ENCODE results near the gene NR5A1. TPM values are rescaled to one million over a fixed set of nuclear protein-coding genes. Genes with fewer than 3 reads are reported as not detected.

NR5A1 gene
- total and polyA plus RNA-seq, 9 donors = not detected

GRCh38 chr9:124491049-124491975 lies 15.9 kb downstream of the NR5A1 start:
- Histone ChIP-seq H3K27ac (ENCODE audit: low read length) (no peak overlapping the region), H3K9me3 (replicated peaks; ENCODE audit: control insufficient read depth, low read depth, low read length) (no peaks in the 10 kb centered on the region), H3K4me1 (ENCODE audit: control insufficient read depth, insufficient read depth, low read length) (peaks cover 10% of the 10 kb centered on the region), H3K4me3 (ENCODE audit: low read length) (no peak overlapping the region), H3K36me3 (ENCODE audit: control insufficient read depth, insufficient read depth, low read length) (no peaks in the 10 kb centered on the region), H3K27me3 (ENCODE audit: control insufficient read depth, insufficient read depth, low read length) (peaks cover 45% of the 10 kb centered on the region)
- no peak for DNase-seq
- WGBS (ENCODE audit: insufficient coverage) = 78% methylated on average over 16 of the region's 32 CpGs

DNA sequence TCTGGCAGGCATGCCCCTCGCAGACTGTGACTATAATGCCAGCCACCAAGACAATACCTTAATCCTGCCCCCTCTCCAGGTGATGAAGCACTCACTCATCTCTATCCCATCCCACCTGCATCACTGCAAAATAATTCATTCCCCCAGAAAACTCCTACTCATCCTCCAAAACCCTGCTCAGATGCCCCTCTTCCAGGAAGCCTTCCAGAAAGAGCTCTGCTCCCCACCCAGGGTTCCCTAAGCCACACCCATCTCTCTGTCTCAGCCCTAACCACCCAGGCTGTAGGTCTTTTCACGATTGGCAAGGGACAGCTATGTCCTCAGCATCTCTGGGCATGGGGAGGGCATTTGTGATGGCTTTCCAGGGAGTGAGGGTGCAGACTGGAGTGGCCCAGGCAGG lies 17.2 kb downstream of the NR5A1 start:
- no peak for DNase-seq
- H3K4me3 ChIP-seq (ENCODE audit: low read length) = no peak overlapping the region
- H3K4me1 ChIP-seq (ENCODE audit: control insufficient read depth, insufficient read depth, low read length) = peaks cover 10% of the 10 kb centered on the region
- H3K9me3 ChIP-seq (replicated peaks; ENCODE audit: control insufficient read depth, low read depth, low read length) = no peaks in the 10 kb centered on the region
- no peak overlapping the region for H3K27ac ChIP-seq (ENCODE audit: low read length)
- H3K36me3 ChIP-seq (ENCODE audit: control insufficient read depth, insufficient read depth, low read length) = no peaks in the 10 kb centered on the region
- peaks cover 55% of the 10 kb centered on the region for H3K27me3 ChIP-seq (ENCODE audit: control insufficient read depth, insufficient read depth, low read length)
- 92% methylated on average over 1 of the region's 2 CpGs for WGBS (ENCODE audit: insufficient coverage)

DNA sequence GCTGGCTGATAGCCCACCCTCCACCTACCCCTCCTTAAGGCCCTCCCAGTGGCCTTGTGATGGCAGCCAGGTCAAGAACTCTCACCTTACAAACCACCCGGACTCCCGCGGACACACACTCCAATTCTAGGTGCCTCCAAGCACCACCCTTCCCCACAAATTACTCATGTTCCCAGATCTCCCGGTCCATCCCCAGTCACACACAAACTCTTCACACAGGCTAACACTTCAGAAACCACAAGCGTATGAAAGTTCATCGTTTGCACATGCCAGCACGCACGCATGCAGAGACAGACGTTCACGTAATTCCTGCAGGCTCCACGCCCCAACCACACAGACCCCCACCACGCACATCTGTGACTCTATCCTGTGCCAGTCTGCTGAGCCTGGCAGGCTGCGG lies 18.0 kb downstream of the NR5A1 start:
- Histone ChIP-seq H3K36me3 (ENCODE audit: control insufficient read depth, insufficient read depth, low read length) (no peaks in the 10 kb centered on the region), H3K4me1 (ENCODE audit: control insufficient read depth, insufficient read depth, low read length) (peaks cover 10% of the 10 kb centered on the region), H3K27ac (ENCODE audit: low read length) (no peak overlapping the region), H3K4me3 (ENCODE audit: low read length) (no peak overlapping the region), H3K9me3 (replicated peaks; ENCODE audit: control insufficient read depth, low read depth, low read length) (no peaks in the 10 kb centered on the region), H3K27me3 (ENCODE audit: control insufficient read depth, insufficient read depth, low read length) (peaks cover 59% of the 10 kb centered on the region)
- 54% methylated on average over 12 of the region's 13 CpGs for WGBS (ENCODE audit: insufficient coverage)
- no peak for DNase-seq

GRCh38 chr9:124488641-124489210 lies 18.5 kb downstream of the NR5A1 start:
- Histone ChIP-seq H3K9me3 (replicated peaks; ENCODE audit: control insufficient read depth, low read depth, low read length) (no peaks in the 10 kb centered on the region), H3K4me3 (ENCODE audit: low read length) (no peak overlapping the region), H3K36me3 (ENCODE audit: control insufficient read depth, insufficient read depth, low read length) (no peaks in the 10 kb centered on the region), H3K27ac (ENCODE audit: low read length) (no peak overlapping the region), H3K27me3 (ENCODE audit: control insufficient read depth, insufficient read depth, low read length) (peaks cover 58% of the 10 kb centered on the region), H3K4me1 (ENCODE audit: control insufficient read depth, insufficient read depth, low read length) (peaks cover 8% of the 10 kb centered on the region)
- DNase-seq = no peak
- 90% methylated on average over 8 of the region's 8 CpGs for WGBS (ENCODE audit: insufficient coverage)

DNA sequence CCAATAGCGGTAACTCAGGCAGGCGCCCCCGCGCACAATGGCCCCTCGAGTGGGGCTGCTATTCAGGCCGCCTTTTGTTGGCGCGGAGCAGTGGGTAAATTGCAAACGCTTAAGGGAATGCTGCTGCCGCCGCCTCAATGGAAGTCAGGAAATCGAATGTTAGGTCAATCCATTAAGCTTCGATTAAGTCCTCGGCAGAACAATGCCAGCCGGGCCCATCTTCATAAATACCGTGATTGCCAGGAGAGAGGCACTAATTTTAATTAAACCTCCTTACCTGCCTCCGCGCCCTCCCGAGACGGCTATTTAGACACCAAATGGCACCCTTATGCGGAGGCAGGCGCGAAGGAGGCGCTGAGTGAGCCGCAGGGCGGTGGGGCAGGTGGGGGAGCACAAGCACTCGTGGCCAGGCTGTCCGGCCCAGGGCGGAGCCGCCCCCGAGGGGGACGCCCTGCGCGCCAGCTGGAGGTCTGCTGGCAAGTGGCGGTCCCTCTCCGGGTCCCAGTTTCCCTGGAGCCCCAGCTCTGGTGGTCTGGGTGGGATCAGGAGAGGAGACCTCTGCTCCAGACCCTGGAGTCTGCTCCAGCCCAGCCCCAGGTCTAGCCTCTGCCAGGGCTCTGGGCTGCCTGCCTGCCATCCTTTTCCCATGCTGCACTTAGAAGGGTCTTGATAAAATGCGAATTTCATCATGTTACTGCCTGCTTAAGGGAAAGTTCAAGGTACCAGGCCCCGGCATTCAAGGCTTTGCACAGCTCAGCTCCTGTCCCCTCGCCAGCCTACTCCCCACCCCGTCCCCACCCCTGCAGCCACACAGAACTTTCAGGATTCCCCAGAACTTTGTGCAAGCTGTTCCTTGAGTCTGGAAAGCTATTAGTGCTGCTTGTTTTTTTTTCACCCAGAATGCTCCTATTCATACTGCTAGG lies 19.7 kb downstream of the NR5A1 start:
- Histone ChIP-seq H3K4me3 (ENCODE audit: low read length) (no peak overlapping the region), H3K36me3 (ENCODE audit: control insufficient read depth, insufficient read depth, low read length) (no peaks in the 10 kb centered on the region), H3K9me3 (replicated peaks; ENCODE audit: control insufficient read depth, low read depth, low read length) (no peaks in the 10 kb centered on the region), H3K27me3 (ENCODE audit: control insufficient read depth, insufficient read depth, low read length) (peaks cover 67% of the 10 kb centered on the region), H3K4me1 (ENCODE audit: control insufficient read depth, insufficient read depth, low read length) (peaks cover 6% of the 10 kb centered on the region), H3K27ac (ENCODE audit: low read length) (no peak overlapping the region)
- DNase-seq = no peak
- 19% methylated on average over 26 of the region's 40 CpGs for WGBS (ENCODE audit: insufficient coverage)

- 44% methylated on average over 8 of the region's 17 CpGs for WGBS (ENCODE audit: insufficient coverage)
- Histone ChIP-seq H3K9me3 (replicated peaks; ENCODE audit: control insufficient read depth, low read depth, low read length) (no peaks in the 10 kb centered on the region), H3K4me1 (ENCODE audit: control insufficient read depth, insufficient read depth, low read length) (peaks cover 6% of the 10 kb centered on the region), H3K27me3 (ENCODE audit: control insufficient read depth, insufficient read depth, low read length) (peaks cover 71% of the 10 kb centered on the region), H3K27ac (ENCODE audit: low read length) (no peak overlapping the region), H3K4me3 (ENCODE audit: low read length) (no peak overlapping the region), H3K36me3 (ENCODE audit: control insufficient read depth, insufficient read depth, low read length) (no peaks in the 10 kb centered on the region)
- no peak for DNase-seq
These were observed 20.4 kb downstream of the NR5A1 start for GRCh38 chr9:124486778-124487259.

DNA sequence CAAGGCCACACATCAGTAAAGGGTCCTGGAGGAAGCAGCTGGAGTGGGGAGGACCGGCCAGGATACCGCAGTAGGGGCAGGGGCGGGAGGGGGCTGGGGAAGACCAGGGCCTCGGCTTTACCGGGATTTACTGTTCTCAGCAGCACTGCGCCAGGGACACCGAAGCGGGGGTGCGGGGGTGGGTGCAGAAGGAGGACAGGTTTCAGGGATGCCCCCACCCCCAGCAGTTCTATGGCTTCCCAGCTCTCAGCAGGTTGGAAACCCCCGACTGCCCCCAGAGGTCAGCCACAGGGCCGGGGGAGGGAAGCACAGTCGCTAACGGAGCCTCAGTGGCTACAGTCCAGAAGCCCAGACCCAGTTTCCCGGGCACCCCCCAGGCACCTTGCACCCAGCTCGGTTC lies 21.3 kb downstream of the NR5A1 start:
- Histone ChIP-seq H3K4me1 (ENCODE audit: control insufficient read depth, insufficient read depth, low read length) (peaks cover 6% of the 10 kb centered on the region), H3K4me3 (ENCODE audit: low read length) (no peak overlapping the region), H3K27me3 (ENCODE audit: control insufficient read depth, insufficient read depth, low read length) (peaks cover 77% of the 10 kb centered on the region), H3K36me3 (ENCODE audit: control insufficient read depth, insufficient read depth, low read length) (no peaks in the 10 kb centered on the region), H3K27ac (ENCODE audit: low read length) (no peak overlapping the region), H3K9me3 (replicated peaks; ENCODE audit: control insufficient read depth, low read depth, low read length) (no peaks in the 10 kb centered on the region)
- DNase-seq = no peak
- 50% methylated on average over 6 of the region's 15 CpGs for WGBS (ENCODE audit: insufficient coverage)

DNA sequence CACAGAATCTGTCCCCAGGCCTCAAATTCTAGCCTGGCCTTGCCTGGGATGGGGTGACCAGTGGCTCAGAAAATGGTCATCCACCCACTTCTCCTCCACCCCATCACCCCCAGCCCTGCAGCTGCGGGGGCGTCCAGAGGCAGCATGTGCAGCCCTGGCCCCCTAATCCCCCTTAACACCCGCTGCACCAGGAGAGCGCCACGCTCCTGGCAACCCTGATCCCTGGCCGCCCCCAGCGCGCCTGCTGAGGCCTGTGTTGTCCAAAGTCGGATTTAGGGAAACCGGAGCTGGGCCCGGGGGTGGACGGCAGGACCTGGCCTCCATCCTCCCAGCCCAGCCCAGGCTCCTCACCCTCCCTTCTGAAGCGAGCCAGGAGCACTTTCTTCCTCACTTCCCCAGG lies 22.0 kb downstream of the NR5A1 start:
- Histone ChIP-seq H3K27ac (ENCODE audit: low read length) (no peak overlapping the region), H3K27me3 (ENCODE audit: control insufficient read depth, insufficient read depth, low read length) (peaks cover 82% of the 10 kb centered on the region), H3K4me1 (ENCODE audit: control insufficient read depth, insufficient read depth, low read length) (peaks cover 6% of the 10 kb centered on the region), H3K9me3 (replicated peaks; ENCODE audit: control insufficient read depth, low read depth, low read length) (no peaks in the 10 kb centered on the region), H3K4me3 (ENCODE audit: low read length) (no peak overlapping the region), H3K36me3 (ENCODE audit: control insufficient read depth, insufficient read depth, low read length) (no peaks in the 10 kb centered on the region)
- DNase-seq = no peak
- WGBS (ENCODE audit: insufficient coverage) = 32% methylated on average over 12 of the region's 13 CpGs

GRCh38 chr9:124483481-124483880 lies 23.7 kb downstream of the NR5A1 start:
- no peak for DNase-seq
- H3K9me3 ChIP-seq (replicated peaks; ENCODE audit: control insufficient read depth, low read depth, low read length) = no peaks in the 10 kb centered on the region
- H3K4me1 ChIP-seq (ENCODE audit: control insufficient read depth, insufficient read depth, low read length) = peaks cover 6% of the 10 kb centered on the region
- H3K27ac ChIP-seq (ENCODE audit: low read length) = no peak overlapping the region
- H3K36me3 ChIP-seq (ENCODE audit: control insufficient read depth, insufficient read depth, low read length) = no peaks in the 10 kb centered on the region
- peaks cover 83% of the 10 kb centered on the region for H3K27me3 ChIP-seq (ENCODE audit: control insufficient read depth, insufficient read depth, low read length)
- 94% methylated on average over 7 of the region's 9 CpGs for WGBS (ENCODE audit: insufficient coverage)
- H3K4me3 ChIP-seq (ENCODE audit: low read length) = no peak overlapping the region

All from muscle of leg (tissue), 11 donors.